Measurements from ENCODE around the gene TRIP4.
"Not testable (repeated sequence)": the region's sequence is repeated elsewhere in the genome, so short reads cannot be mapped to it uniquely, and the experiment has no call there.

Gene TRIP4

DNA sequence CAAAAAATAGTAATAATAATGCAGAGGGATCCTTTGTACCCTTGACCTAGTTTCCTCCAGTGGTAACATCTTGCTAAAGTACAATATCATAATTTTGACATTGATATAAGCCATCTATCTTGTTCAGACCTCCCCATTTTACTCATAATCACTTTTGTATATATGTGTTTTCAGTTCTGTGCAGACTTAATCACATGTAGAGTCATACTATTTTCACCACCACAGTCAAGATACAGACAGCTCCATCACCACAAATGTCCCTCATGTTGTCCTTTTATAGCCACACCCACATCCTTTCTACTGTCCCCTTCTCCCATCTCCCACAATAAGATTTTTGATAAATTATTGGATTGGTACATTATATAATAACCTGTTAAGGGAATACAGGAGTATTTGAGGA is 98.2 kb downstream of the TRIP4 start:
- Histone ChIP-seq H3K27me3 (ENCODE audit: insufficient read depth, low read depth, severe bottlenecking) (no peaks in the 10 kb centered on the region), H3K4me3 (ENCODE audit: low read depth, low read length) (no peak overlapping the region), H3K9me3 (ENCODE audit: severe bottlenecking) (no peaks in the 10 kb centered on the region), H3K27ac (no peak overlapping the region), H3K36me3 (peaks cover 9% of the 10 kb centered on the region)
- DNase-seq: no peak
- TF ChIP-seq, protein P1, sequence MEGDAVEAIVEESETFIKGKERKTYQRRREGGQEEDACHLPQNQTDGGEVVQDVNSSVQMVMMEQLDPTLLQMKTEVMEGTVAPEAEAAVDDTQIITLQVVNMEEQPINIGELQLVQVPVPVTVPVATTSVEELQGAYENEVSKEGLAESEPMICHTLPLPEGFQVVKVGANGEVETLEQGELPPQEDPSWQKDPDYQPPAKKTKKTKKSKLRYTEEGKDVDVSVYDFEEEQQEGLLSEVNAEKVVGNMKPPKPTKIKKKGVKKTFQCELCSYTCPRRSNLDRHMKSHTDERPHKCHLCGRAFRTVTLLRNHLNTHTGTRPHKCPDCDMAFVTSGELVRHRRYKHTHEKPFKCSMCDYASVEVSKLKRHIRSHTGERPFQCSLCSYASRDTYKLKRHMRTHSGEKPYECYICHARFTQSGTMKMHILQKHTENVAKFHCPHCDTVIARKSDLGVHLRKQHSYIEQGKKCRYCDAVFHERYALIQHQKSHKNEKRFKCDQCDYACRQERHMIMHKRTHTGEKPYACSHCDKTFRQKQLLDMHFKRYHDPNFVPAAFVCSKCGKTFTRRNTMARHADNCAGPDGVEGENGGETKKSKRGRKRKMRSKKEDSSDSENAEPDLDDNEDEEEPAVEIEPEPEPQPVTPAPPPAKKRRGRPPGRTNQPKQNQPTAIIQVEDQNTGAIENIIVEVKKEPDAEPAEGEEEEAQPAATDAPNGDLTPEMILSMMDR (IDR thresholded peaks at IDR 0.05; ENCODE audit: low read depth, low read length): no peak

DNA sequence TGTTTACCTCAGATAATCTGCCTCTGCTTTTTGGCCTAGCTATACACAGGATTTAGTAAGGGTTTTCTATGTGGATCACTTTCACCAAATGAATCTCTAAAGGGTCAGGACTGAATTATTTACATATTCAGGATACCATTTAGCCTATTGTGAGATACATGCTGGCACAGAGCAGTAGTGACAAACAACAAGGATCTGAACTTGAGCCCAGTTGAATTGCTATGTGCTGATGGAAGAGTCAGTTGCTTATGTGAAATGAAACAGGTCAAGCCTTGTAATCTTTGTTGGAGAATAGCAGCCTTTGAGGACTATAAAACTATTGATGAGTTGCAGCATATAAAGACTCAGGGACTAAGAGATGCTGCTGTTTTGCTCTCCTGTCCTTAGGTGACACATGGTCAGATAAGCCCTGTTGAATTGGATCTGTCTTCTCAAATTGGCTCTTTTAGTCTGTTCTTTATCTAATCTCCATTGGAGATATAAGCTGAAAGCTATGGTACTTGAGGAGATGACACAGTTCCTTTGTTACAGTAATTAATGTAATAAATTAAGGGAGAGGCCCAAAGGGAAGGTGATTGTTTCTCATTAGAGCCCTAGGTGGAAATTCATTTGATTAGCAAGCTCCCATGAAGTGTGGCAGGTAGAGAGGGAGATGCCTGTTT is 103.1 kb downstream of the TRIP4 start:
- Histone ChIP-seq H3K4me3 (ENCODE audit: low read depth, low read length) (no peak overlapping the region), H3K9me3 (ENCODE audit: severe bottlenecking) (no peaks in the 10 kb centered on the region), H3K27ac (peak overlapping the region; percentile 65), H3K36me3 (peaks cover 14% of the 10 kb centered on the region), H3K27me3 (ENCODE audit: insufficient read depth, low read depth, severe bottlenecking) (no peaks in the 10 kb centered on the region)
- DNase-seq: peak; percentile 31
- TF ChIP-seq, protein P1 (IDR thresholded peaks at IDR 0.05; ENCODE audit: low read depth, low read length): no peak

DNA sequence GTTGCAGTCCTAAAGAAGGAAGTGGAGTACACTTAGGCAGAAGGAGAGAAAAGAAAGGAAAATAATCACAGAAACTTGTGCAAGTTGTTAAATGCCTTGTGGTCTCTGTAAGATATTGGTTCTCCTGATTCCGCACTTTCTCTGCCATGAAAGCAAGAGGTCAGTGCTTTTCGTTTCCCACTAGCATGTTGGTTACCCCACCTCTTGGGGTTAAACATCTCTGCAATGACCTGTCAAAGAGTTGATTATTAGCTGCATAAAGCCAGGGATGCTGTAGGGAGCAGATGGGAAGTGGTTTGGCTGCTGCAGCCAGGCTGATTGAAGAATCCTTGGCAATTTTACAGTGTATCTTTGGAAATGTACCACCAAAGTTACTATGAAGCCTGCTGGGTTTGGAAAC is 106.0 kb downstream of the TRIP4 start:
- Histone ChIP-seq H3K27ac (peak overlapping the region; percentile 65), H3K36me3 (peaks cover 30% of the 10 kb centered on the region), H3K9me3 (ENCODE audit: severe bottlenecking) (no peaks in the 10 kb centered on the region), H3K27me3 (ENCODE audit: insufficient read depth, low read depth, severe bottlenecking) (no peaks in the 10 kb centered on the region), H3K4me3 (ENCODE audit: low read depth, low read length) (no peak overlapping the region)
- no peak for DNase-seq
- TF ChIP-seq, protein P1 (IDR thresholded peaks at IDR 0.05; ENCODE audit: low read depth, low read length): no peak

DNA sequence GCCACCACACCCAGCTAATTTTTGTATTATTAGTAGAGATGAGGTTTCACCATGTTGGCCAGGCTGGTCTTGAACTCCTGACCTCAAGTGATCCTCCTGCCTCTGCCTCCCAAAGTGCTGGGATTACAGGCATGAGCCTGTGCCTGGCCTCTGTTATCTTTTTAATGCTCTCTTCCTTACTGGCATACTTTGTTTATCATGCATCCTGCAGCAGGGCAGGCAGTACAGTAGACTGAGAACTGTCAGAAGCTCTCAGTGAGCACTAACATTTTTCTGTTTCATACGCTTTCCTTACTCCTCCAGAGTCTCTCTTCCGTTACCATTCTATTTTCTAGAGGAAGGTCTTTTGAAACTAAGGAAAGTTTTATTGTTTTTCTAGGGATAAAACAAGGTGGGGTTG is 108.3 kb downstream of the TRIP4 start:
- not testable (repeated sequence) for H3K4me3 ChIP-seq (ENCODE audit: low read depth, low read length); DNase-seq; H3K9me3 ChIP-seq (ENCODE audit: severe bottlenecking); H3K27me3 ChIP-seq (ENCODE audit: insufficient read depth, low read depth, severe bottlenecking)
- Histone ChIP-seq H3K36me3 (peaks cover 44% of the 10 kb centered on the region), H3K27ac (peak overlapping the region; percentile 2; the same call in 1 of the 2 replicates)

DNA sequence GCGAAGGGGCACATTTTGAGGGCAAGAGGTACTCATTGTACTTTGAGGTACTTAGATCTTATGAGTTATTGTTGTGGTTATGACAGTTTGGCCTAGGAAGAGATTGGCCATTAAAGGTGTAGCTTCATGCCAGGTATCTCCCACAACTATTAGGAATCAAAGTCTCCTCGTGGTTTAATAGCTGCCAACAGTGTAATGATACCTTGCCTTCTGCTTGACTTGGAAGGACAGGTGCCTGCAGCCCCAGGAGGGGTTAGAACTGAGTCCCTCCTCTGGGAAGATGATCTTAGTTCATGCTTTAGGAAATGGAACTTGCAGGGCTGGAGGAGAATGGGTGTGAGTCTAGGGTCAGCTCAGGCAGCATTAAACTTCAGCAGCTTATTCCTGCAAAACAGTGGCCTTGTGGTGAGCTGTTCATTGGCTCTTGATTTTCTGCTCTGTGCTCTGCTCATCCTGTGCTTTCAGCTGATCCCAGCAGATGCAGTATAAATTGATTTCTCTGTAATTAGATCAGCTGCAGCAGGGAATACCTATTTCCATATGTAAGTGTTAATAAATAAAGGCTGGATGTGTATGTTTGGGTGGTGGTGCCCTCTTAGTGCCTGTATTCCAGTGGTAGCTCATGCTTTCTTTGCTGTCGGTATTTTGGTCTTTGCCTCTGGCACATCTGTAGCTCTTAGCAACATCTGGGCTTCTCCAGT is 113.2 kb downstream of the TRIP4 start:
- H3K36me3 ChIP-seq: peaks cover 73% of the 10 kb centered on the region

DNA sequence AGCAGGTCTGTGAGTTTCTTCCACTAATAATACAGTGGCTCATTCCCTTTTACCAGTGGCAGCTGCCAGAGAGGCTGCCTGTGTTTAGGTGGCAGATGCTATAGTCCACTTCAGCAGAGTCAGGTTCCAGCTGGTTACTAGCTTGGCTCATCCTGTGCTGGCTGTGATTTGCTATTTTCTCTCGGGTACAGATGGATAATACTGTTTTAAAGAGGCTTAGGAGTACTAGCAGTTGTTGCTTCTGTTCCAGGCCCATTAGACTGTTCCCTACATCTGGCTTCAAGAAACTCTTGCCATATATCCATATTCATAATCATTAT is 113.7 kb downstream of the TRIP4 start:
- no peaks in the 10 kb centered on the region for H3K27me3 ChIP-seq (ENCODE audit: insufficient read depth, low read depth, severe bottlenecking)
- DNase-seq: peak; percentile 79
- no peaks in the 10 kb centered on the region for H3K9me3 ChIP-seq (ENCODE audit: severe bottlenecking)
- H3K27ac ChIP-seq: peak overlapping the region; percentile 80
- peaks cover 71% of the 10 kb centered on the region for H3K36me3 ChIP-seq
- TF ChIP-seq, protein P1 (IDR thresholded peaks at IDR 0.05; ENCODE audit: low read depth, low read length): no peak
- no peak overlapping the region for H3K4me3 ChIP-seq (ENCODE audit: low read depth, low read length)

More for the DNA sequence above, 113.2 kb downstream of the TRIP4 start:
- Histone ChIP-seq H3K4me3 (ENCODE audit: low read depth, low read length) (no peak overlapping the region), H3K27ac (peak overlapping the region; percentile 80), H3K27me3 (ENCODE audit: insufficient read depth, low read depth, severe bottlenecking) (no peaks in the 10 kb centered on the region), H3K9me3 (ENCODE audit: severe bottlenecking) (no peaks in the 10 kb centered on the region)
- TF ChIP-seq, protein P1 (IDR thresholded peaks at IDR 0.05; ENCODE audit: low read depth, low read length): no peak
- peak; percentile 57 for DNase-seq
